NK-92 (cell line): ENCODE data around the gene SLC16A1.
"Not testable (repeated sequence)": the region's sequence is repeated elsewhere in the genome, so short reads cannot be mapped to it uniquely, and the experiment has no call there.

Experiments used
- DNase-seq: peaks from one replicate; lab custom pipeline; 2025; ENCODE audit not compliant: unreplicated experiment; lab: John Stamatoyannopoulos, UW

The SLC16A1 gene

DNA sequence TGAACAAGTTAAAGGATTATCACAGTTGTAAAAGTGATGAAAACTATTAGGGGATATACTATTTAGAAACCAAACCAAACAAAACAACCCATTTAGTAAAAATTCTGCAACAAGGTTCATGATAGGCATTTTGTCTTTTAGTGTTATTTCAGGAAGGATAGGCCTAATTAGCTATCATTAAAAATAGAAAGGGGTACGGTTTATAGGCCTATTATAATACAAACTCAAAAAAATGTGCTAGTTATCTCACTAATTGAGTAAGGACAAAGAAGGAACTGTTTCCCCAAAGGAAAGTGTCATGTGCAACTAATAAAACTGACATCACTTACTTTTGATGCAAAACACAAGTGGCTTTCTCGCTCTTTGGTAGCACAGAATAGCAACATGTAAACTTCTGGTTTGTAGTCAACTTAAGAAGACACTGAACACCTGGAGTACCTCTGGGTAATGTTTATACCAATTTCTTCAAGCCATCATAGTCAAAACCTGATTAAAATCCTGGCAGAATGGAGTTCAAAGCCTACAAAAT is 28.5 kb downstream of the SLC16A1 start:
- DNase-seq = no peak

DNA sequence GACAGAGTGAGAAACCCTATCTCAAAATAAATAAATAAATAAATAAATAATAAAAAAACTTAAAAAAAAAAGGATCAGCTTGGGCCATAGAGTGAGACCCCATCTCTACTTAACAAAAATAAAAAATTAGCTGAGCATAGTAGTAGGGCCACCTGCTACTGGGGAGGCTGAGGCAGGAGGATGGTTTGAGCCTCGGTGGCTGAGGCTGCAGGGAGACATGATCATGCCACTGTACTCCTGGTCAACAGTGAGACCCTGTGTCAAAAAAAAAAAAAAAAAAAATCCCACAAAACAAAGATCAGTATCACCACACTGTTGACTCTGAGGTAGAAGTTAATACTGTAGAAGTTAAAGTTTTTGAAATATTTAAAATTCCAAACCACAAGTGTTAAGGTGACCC is 29.1 kb downstream of the SLC16A1 start:
- no peak for DNase-seq

DNA sequence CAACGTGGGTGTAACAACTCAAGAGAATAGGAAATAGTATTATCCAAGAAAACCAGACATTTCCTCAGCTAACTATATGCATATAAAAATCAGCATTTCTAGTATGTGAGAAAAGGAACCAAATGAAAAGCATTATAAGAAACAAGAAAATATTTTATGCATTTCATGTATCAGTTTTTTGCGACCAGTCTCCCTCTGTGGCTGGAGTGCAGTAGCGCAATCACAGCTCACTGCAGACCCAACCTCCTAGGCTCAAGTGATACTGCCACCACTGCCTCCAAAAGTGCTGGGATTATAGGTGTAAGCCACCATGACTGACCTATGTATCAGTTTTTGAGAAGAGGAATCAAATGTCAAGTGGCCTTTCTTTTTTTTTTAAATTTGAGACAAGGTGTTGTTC is 31.0 kb downstream of the SLC16A1 start:
- no peak for DNase-seq

DNA sequence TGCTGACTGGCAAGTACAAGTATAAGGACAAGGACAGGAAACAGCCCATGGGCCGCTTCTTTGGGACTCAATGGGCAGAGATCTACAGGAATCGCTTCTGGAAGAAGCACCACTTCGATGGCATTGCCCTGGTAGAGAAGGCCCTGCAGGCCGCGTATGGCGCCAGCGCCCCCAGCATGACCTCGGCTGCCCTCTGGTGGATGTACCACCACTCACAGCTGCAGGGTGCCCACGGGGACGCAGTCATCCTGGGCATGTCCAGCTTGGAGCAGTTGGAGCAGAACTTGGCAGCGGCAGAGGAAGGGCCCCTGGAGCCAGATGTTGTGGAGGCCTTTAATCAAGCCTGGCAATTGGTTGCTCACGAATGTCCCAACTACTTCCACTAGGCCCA is 32.0 kb downstream of the SLC16A1 start:
- DNase-seq = no peak

DNA sequence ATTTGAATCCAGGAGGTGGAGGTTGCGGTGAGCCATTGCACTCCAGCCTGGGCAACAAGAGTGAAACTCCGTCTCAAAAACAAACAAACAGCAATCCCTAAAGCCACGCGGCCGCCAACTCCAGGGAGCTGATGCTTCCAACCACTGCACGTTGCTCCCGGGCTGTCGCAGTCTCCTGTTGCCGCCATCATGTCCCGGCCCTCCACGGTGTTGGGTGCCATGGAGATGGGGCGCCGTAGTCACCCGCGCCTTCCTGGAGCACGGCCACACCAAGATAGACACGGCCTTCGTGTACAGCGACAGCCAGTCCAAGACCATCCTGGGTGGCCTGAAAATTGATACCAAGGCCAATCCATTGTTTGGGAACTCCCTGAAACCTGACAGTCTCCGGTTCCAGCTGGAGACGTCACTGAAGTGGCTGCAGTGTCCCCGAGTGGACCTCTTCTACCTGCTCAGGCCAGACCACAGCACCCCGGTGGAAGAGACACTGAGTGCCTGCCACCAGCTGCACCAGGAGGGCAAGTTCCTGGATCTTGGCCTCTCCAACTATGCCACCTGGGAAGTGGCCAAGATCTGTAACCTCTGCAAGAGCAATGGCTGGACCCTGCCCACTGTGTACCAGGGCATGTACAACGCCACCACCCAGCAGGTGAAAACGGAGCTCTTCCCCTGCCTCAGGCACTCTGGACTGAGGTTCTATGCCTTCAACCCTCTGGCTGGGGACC is 32.6 kb downstream of the SLC16A1 start:
- no peak for DNase-seq

DNA sequence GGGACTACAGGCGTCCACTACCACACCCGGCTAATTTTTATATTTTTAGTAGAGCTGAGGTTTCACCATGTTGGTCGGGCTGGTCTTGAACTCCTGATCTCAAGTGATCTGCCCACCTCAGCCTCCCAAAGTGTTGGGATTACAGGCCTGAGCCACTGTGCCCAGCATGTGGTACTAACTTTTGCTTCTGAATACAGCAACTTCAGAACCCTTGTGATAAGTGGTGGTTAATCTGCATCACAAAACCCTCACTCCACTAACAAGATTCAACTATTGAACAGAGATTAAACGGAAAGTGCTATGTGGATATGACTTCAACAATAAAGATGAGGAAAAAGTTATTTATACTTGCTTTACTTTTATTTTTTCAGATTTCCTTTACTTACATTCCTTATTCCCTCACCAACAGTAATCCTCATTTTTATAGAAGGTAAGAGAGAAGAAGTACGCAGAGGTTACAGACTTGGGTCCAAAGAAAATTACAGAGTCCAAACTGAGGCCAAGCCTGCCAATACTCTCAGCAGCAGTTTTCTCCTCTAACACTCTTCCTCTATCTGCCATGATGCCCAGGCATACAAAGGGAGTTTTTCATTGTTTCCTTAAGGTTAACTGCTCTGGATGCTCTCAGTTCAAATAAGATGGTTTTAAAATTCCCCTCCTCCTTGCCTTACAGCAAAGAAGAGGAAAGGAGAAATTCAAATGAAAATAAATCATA is 44.3 kb downstream of the SLC16A1 start:
- no peak for DNase-seq

DNA sequence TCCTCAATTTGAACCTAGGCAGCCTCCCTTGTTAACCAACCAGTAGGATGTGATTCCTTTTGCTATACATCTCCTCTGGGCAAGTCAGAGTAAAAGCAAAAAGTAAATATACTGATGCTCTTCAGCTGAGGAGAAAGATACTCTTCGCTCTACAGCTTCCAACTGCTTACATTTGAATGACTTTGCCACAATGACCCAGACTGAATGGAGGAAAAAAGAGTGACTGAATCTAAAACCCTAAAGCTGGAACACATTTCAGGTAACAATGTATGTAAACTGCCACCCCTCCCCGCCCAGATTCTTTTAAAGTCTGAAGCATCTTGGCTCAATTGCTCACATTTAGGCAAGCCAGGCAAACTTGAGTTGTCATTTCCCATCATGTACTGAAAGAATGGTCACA is 46.1 kb downstream of the SLC16A1 start:
- DNase-seq = no peak

DNA sequence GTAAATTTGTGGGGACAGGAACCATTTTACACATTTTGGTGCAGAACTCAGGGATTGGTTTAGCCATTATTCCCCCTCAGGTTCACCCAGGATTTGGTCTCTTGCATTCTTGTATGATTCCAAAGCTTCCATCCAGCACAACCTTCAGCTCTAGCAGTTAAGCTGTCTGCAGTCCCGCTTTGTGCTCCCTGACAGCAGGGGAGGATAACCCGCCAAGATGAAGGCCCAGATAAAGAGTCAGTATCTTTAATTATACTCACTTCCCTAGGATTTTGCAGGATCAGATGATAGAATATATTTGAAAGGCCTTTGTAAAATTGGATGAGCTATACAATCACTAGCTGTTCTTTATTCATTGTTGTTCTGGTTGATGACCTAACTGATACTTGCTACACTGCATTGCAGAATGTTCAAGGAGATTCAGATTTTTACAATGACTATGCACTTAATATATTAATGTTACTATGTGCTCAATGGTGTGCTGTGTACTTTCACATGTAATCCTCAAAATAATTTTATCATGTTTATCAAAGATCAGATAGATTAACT is 49.8 kb downstream of the SLC16A1 start:
- no peak for DNase-seq

DNA sequence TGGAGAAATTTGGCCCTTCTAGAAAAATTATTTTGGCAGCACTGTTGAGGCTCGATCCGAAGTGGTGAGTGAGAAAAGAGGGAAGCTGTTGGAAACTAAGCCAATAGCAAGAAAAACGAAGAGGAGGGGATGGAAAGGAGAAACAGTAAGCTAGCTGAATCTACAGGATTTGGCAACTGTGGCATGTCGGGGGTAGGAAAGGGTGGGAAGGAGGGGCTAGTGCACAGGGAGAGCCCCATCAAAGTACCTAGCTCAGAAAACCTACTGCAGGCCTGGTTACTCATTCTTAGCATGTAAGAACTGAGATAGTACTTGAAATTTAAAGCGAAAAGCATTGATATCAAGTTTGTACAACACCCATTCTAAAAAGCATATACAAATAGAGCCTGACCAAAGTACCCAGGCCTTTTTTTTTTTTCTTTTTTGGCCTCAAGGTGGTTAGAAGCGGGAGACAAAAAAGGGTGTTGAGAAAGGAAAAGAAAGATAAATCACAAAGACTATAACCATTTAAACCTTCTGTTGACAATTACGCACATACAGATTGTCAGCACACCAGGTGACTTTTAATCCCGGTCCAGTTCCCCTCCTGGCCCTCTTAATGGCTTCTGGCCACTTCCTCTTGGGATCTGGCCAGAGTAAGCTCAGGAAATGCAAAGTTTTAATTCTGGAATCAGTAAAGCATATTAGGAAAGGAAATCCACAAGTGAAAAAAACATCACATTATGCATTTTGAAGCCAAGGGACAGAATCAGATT is 50.4 kb downstream of the SLC16A1 start:
- DNase-seq = no peak

DNA sequence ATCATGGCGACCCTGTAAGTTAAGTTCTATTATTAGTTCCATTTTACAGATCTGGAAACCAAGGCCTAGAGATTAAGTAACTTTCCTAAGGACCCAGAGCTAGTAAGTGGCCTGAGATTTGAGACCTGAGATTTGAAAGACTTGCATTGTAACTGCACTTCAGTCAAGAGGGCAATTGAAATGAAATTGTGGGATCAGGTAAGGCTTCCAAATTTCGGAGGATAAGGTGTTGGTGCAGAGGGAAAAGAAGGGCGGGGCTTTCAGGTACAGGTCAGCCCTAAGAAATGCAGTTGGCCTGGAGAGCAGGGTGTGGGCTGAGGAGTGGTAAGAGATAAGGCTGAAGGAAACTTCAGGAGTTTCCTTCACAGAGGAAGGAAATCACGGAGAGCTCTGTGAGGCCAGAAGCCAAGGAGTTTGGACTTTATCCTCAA is 51.1 kb downstream of the SLC16A1 start:
- DNase-seq = no peak

DNA sequence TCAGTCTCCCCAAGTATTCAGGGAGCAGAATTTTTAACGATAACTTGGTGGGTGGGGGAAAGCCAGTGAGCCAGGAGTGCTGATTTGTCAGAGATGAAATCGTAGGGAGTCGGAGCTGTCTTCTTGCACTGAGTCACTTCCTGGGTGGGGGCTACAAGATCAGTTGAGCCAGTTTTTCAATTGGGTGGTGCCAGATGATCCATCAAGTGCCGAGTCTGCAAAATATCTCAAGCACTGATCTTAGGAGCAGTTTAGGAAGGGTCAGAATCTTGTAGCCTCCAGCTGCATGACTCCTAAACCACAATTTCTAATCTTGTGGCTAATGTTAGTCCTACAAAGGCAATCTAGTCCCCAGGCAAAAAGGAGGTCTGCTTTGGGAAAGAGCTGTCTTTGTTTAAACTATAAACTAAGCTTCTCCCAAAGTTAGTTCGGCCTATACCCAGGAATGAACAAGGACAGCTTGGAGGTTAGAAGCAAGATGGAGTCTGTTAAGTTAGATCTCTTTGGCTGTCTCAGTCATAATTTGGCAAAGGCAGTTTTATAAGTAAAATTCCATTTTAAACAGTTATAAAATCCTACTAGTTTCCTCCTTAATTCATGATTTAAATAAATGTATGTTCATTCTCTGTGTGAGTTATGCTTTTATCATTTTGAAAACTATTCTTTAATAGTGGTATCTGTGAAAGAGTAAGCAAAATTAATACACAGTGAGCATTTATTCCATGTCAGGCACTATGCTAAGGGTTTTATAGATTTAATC is 51.7 kb downstream of the SLC16A1 start:
- no peak for DNase-seq

DNA sequence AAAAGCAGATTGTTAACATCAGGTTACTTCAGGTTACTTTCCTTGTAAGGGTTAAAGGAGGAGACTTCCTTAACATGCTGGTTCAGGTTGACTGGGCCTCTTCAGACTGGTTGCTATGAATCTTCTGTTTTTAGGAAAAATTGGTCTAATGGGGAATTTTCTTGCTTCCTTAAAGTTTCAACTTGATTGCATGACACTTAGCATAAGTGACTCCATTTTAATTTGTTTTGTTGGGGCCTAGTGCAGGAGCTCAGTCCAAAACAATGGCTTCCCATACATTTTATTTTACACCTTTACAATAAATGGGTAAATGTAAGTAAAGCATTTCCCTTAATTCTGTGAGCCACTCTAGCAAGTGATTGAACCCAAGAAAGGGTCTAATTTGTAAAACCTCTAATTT is 53.8 kb downstream of the SLC16A1 start:
- no peak for DNase-seq

DNA sequence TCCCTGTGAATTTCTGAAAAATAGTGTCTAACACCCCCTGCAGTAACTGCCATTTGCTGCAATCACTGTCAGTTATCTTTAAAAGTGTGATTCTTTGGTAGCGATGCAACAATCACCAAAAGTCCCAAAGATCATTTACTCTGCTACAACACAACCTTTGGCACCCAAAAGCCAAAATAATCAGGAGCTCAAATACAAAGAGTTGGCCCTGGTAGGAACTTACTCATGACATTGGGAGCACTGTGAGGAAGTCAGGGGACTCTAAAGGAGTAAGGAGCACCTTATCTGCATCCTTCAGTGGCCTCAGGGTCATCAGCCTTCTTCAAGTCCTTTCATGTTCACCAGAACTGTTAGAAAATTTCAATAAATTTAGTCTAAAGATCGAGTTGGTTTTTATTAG is 54.6 kb downstream of the SLC16A1 start:
- DNase-seq = no peak

DNA sequence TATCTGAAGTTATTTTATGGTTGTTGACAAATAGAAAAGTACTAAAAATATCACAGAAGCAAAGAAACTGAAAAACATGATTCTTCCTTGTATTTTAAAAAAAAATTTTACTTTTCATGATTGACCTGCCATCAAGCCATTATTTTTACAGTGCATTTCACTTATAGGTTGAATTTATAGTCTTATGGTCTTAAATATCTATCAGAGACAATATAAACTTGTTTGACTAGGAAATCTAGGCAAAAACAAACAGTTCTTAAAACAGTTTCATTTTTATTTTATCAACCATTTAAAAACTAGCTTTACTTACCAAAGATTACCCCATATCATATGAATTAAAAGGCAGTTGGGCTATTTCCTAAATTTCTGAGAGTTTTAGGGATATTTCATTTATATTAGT is 59.2 kb downstream of the SLC16A1 start:
- DNase-seq = no peak

DNA sequence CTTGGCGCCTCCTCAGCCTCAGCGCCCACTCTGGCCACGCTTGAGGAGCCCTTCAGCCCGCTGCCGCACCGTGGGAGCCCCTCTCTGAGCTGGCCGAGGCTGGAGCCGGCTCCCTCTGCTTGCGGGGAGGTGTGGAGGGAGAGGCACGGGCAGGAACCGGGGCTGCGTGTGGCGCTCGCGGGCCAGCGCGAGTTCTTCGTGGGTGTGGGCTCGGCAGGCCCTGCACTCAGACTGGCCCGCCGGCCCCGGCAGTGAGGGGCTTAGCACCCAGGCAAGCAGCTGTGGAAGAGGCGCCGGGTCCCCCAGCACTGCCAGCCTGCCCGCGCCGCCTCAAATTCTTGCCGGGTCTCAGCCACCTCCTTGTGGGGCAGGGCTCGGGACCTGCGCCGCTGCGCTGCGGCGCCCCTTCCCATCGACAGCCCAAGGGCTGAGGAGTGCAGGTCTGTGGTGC is 61.4 kb downstream of the SLC16A1 start:
- no peak for DNase-seq

DNA sequence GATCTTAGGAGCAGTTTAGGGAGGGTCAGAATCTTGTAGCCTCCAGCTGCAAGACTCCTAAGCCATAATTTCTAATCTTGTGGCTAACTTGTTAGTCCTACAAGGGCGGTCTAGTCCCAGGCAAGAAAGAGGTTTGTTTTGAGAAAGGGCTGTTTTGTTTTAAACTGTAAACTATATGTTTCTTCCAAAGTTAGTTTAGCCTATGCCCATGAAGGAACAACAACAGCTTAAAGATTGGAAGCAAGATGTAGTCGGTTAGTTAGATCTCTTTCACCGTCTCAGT is 62.0 kb downstream of the SLC16A1 start:
- no peak for DNase-seq

DNA sequence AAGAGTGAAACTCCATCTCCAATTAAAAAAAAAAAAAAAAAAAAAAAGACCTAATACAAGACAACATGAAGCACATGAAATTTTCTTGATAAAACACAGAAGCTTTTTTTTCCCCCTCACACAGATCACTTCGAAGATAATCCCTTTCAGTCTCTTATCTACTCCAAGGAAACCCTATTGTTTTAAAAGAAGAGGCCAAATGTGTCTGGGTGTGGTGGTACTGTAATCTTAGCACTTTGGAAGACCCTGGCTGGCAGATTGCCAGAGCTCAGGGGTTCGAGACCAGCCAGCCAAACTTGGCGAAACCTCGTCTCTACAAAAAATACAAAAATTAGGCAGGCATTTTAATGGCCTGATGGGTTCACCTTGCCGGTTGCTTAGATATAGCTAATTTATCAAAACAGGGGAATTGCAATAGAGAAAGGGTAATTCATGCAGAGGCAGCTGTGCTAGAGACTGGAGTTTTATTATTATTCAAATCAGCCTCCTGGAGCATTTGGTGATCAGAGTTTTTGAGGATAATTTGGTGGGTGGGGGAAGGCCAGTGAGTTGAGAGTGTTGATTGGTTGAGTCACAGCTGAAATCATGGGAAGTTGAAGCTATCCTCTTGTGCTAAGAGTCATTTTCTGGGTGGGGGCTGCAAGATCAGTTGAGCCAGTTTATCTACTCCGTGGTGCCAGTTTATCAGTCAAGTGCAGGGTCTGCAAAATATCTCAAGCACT is 62.5 kb downstream of the SLC16A1 start:
- no peak for DNase-seq

DNA sequence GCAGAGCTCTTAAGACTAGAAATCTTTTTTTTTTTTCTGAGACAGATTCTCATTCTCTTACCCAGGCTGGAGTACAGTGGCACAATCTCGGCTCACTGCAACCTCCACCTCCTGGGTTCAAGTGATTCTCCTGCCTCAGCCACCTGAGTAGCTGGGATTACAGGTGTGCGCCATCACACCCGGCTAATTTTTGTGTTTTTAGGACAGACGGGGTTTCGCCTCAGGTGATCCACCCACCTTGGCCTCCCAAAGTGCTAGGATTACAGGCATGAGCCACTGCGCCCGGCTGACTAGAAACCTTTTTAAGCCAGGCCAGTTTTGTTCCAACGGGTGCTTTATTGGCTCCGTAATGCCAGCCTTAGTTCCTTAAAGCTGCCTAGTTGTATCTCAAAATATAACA is 66.1 kb downstream of the SLC16A1 start:
- DNase-seq = not testable (repeated sequence)

DNA sequence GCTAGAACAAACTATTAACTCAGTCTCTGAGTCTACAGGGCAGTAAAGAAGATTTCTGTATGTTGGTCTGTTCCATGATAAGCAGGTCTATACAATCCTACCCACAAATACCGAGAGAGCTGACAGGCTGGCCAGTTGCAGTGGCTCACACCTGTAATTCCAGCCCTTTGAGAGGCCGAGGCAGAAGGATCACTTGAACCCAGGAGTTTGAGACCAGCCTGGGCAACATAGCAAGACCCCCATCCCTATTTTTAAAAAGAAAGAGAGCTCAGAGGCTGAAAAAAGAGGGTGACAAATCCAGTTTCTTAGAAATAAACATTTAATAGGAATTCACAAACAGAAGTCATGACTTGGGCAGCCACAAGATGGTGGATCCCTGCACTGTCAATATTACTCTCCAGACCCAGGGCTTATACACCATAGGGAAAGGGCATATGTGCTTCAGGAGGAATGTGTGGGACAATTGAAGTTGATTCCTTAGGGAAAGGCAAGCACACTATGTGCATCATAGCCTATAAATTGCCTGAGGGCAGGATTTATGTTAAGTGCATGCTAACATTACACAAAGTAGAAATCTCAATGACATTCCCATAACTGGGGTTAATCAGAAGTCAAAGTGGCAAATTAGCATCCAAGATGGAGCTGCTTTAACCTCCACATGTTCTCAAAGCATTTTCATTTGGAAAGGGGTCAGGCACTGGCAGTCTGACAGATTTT is 66.8 kb downstream of the SLC16A1 start:
- no peak for DNase-seq

DNA sequence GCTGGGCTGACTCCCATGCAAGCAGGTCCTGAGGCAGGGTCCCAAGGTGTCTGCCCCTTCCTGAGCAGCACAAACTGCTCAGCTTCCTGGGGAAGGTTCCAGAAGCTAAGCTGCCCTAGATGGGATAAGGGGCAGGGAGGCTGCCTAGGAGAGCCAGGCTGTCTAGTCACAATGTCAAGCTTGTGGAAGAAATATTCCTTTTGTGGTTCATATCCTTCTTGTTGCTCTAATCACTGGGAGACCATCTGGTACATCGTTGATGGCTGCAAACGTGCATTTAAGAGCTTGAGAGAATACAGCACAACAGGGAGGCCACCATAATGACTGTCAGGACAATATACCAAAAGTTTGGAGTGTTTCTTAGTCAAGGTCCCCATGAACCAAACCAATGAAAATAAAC is 67.4 kb downstream of the SLC16A1 start:
- no peak for DNase-seq
